Heart left ventricle (tissue), 16 donors: ENCODE measurements around the gene SYNPO2. TPM values are rescaled to one million over a fixed set of nuclear protein-coding genes. Genes with fewer than 3 reads are reported as not detected.

Experiments used
- ATAC-seq, 4 donors: fragments of 200-7000 bp; cut with Tn5 transposase; one replicate each; pipeline ENCODE4 v1.9.1; 2020 to 2022; ENCODE audit warnings: moderate library complexity in 4 of 4, mild to moderate bottlenecking in 3 of 4, moderate number of reproducible peaks in 1 of 4
- DNase-seq, 5 donors: peaks; one replicate each; pipeline ENCODE4 v3.0.0-alpha.2; 2020
- H3K27ac ChIP-seq, 12 donors: fragments of 200-600 bp; sonication (generic) in 4 of 12; one replicate each; pipeline versions ENCODE4 v1.5.0 to v1.8.0; 2016 to 2022; ENCODE audit warnings: mild to moderate bottlenecking in 2 of 12
- H3K27me3 ChIP-seq, 9 donors: fragments of 200-600 bp; sonication (generic) in 2 of 9; one replicate each; pipeline versions ENCODE4 v1.5.1 to v1.8.0; 2016 to 2022; ENCODE audit warnings: mild to moderate bottlenecking in 3 of 9
- H3K36me3 ChIP-seq, 9 donors: fragments of 200-600 bp; sonication (generic) in 2 of 9; one replicate each; pipeline versions ENCODE4 v1.5.0 to v1.8.0; 2018 to 2022; ENCODE audit warnings: mild to moderate bottlenecking in 2 of 9
- H3K4me1 ChIP-seq, 12 donors: fragments of 200-600 bp; sonication (generic) in 4 of 12; one replicate each; pipeline versions ENCODE4 v1.5.0 to v1.8.0; 2016 to 2022; ENCODE audit warnings: mild to moderate bottlenecking in 3 of 12
- H3K4me3 ChIP-seq, 12 donors: fragments of 200-600 bp; sonication (generic) in 4 of 12; one replicate each; pipeline versions ENCODE4 v1.5.0 to v1.8.0; 2017 to 2022; ENCODE audit warnings: mild to moderate bottlenecking in 9 of 12, moderate library complexity in 4 of 12
- H3K9me3 ChIP-seq, 12 donors: fragments of 200-600 bp; sonication (generic) in 4 of 12; one replicate each; pipeline versions ENCODE4 v1.5.0 to v1.8.0; 2016 to 2022; ENCODE audit warnings: mild to moderate bottlenecking in 1 of 12
- CTCF ChIP-seq, 12 donors: fragments of 200-600 bp; sonication (generic) in 4 of 12; IDR thresholded peaks; one replicate each; pipeline versions ENCODE4 v1.5.0 to v1.8.0; 2018 to 2022; ENCODE audit warnings: antibody characterized with exemption in 12 of 12, mild to moderate bottlenecking in 5 of 12
- POLR2A ChIP-seq, 2 donors: fragments of 450-650 bp; IDR thresholded peaks; one replicate each; pipeline ENCODE4 v1.6.1; 2017; ENCODE audit warnings: antibody characterized with exemption in 2 of 2, mild to moderate bottlenecking in 2 of 2, moderate library complexity in 2 of 2
- WGBS, 4 donors: extraction: QIAGEN DNeasy Blood & Tissue Kit in 2 of 4; methylation state at CpG; one replicate each; pipeline versions ENCODE4 v1.1.5 to v1.1.7; 2013 to 2018; 5-methylcytosine and 5-hydroxymethylcytosine counted together
- intact Hi-C, 10 donors: fragments of 100-400 bp; cut with DNase I; formaldehyde crosslinking; loops; one replicate each; pipeline versions ENCODE4 v1.11.1 to v1.14.2; 2022
- polyA plus RNA-seq, 2 donors: library from polyadenylated mRNA; stranded (reverse); fragments of 200-250 nt; gene quantifications; one replicate each; pipeline ENCODE4 v1.2.3, GENCODE V29; 2013
- total RNA-seq, 9 donors: library from RNA; depleted of rRNA in 2 of 9; stranded (reverse); fragments of >200 nt in 2 of 9; fragmentation: NEBNext Ultra II Directional in 3 of 9; extraction: Animal tissue kit (Norgen Biotek cat#: 25700) in 3 of 9; gene quantifications; one replicate each; pipeline versions ENCODE4 v1.1.0 to v1.2.4, GENCODE V29; 2016 to 2023
- donor health status: ischemic (EF 13 %, LVEDD 7.1; RV severe dilation, severe dysfunction).
- donor health status: healthy with polysubstance abuse.
- donor health status: DM: no; HTN: yes; CAD: no.
- donor health status: DM: no; HTN: no; CAD: no.
- donor health status: ischemic (EF 25% LVEDD 6.9; RV normal size, moderate dysfunction).
- donor health status: ischemic (EF 25% LVEDD 5.7; RV mildly dilated, moderate dysfunction).
- donor health status: healthy.
- donor health status: DM: yes; HTN: yes; CAD: no.
- donor health status: ischemic (EF 35%, LVEDD 5.7; RV mildly dilated, moderate dysfunction).
- donor health status: nonischemic (EF 11% LVEDD 7.7; RV severe dilation, severe dysfunction).
- donor health status: DM: yes; HTN: yes; CAD: no.
- donor health status: PGD.
- donor health status: ischemic (EF 29% LVEDD 5.4; RV normal size, mild dysfunction).
- donor health status: nonischemic (EF 23%, LVEDD 6.1; RV moderate dilation, normal function).

SYNPO2 gene
- total and polyA plus RNA-seq, 11 donors: 31.2 to 290 (median 231) TPM

GRCh38 chr4:118927974-118928373, 39.3 kb downstream of the SYNPO2 start:
- H3K27me3 ChIP-seq: no peaks in the 10 kb centered on the region
- DNase-seq (peak in 4 of 5 donors; percentile 42 to 75 (median 58)), ATAC-seq (peak; percentile 53 to 80 (median 70))
- TF ChIP-seq CTCF (IDR thresholded peaks at IDR 0.05) (no peak), POLR2A (IDR thresholded peaks at IDR 0.05) (no peak)
- no peaks in the 10 kb centered on the region for H3K36me3 ChIP-seq
- H3K9me3 ChIP-seq: no peaks in the 10 kb centered on the region
- intact Hi-C loops: no loop called here
- peaks cover 0 to 68% (median 45%) of the 10 kb centered on the region in 12 donors for H3K4me1 ChIP-seq
- H3K27ac ChIP-seq: peak overlapping the region in 7 of 12 donors; percentile 2 to 62 (median 25)
- 17 to 21% (median 18%) methylated on average over 1 of the region's 1 CpG for WGBS, 4 donors
- no peak overlapping the region for H3K4me3 ChIP-seq

- H3K27me3 ChIP-seq: no peaks in the 10 kb centered on the region
- peak overlapping the region in 1 of 12 donors; percentile 61 for H3K27ac ChIP-seq
- WGBS, 4 donors: 0 to 1% (median 0%) methylated on average over 1 of the region's 1 CpG
- ATAC-seq (no peak), DNase-seq (no peak)
- H3K9me3 ChIP-seq: no peaks in the 10 kb centered on the region
- no peak for TF ChIP-seq POLR2A (IDR thresholded peaks at IDR 0.05)
- TF ChIP-seq CTCF (IDR thresholded peaks at IDR 0.05): no peak
- no peak overlapping the region for H3K4me3 ChIP-seq
- H3K4me1 ChIP-seq: peaks cover 0 to 61% (median 34%) of the 10 kb centered on the region in 12 donors
- no peaks in the 10 kb centered on the region for H3K36me3 ChIP-seq
- intact Hi-C loops: no loop called here
These were observed 41.6 kb downstream of the SYNPO2 start for GRCh38 chr4:118930255-118930654.

GRCh38 chr4:118931786-118932185, 43.1 kb downstream of the SYNPO2 start:
- DNase-seq (no peak), ATAC-seq (no peak)
- WGBS, 4 donors: 67 to 94% (median 83%) methylated on average over 2 of the region's 2 CpGs
- Histone ChIP-seq H3K4me3 (no peak overlapping the region), H3K27ac (peak overlapping the region in 1 of 12 donors; percentile 61), H3K9me3 (no peaks in the 10 kb centered on the region), H3K4me1 (peaks cover 0 to 60% (median 27%) of the 10 kb centered on the region in 12 donors), H3K36me3 (no peaks in the 10 kb centered on the region), H3K27me3 (no peaks in the 10 kb centered on the region)
- TF ChIP-seq CTCF (IDR thresholded peaks at IDR 0.05): no peak
- no peak for TF ChIP-seq POLR2A (IDR thresholded peaks at IDR 0.05)
- intact Hi-C loops: no loop called here

- DNase-seq (no peak), ATAC-seq (no peak)
- no peaks in the 10 kb centered on the region for H3K9me3 ChIP-seq
- 89 to 93% (median 92%) methylated on average over 2 of the region's 2 CpGs for WGBS, 4 donors
- no peaks in the 10 kb centered on the region for H3K36me3 ChIP-seq
- intact Hi-C loops: no loop called here
- peaks cover 0 to 62% (median 20%) of the 10 kb centered on the region in 12 donors for H3K4me1 ChIP-seq
- no peak for TF ChIP-seq CTCF (IDR thresholded peaks at IDR 0.05)
- no peak for TF ChIP-seq POLR2A (IDR thresholded peaks at IDR 0.05)
- no peaks in the 10 kb centered on the region for H3K27me3 ChIP-seq
- peak overlapping the region in 1 of 12 donors; percentile 76 for H3K27ac ChIP-seq
- H3K4me3 ChIP-seq: no peak overlapping the region
These were observed 47.2 kb downstream of the SYNPO2 start for GRCh38 chr4:118935819-118936218.
